ENCODE measurements around the gene USP44.

The USP44 gene

GRCh38 chr12:95551305-95551704 lies at the start of gene USP44:
Gene USP44, minus strand, starts transcription at chr12:95551476. Its CDS starts 17,220 bp downstream, at chr12:95534256.
- H3K4me1 ChIP-seq (ENCODE audit: control insufficient read depth, low read length) = peaks cover 7% of the 10 kb centered on the region
- no peaks in the 10 kb centered on the region for H3K27me3 ChIP-seq (ENCODE audit: control insufficient read depth, low read length)
- H3K36me3 ChIP-seq (ENCODE audit: control insufficient read depth, low read length) = no peaks in the 10 kb centered on the region
- H3K27ac ChIP-seq (ENCODE audit: low read depth, low read length) = no peak within 1 kb of the TSS
- no peaks in the 10 kb centered on the region for H3K9me2 ChIP-seq (replicated peaks; ENCODE audit: control insufficient read depth, low read length)
- H3K79me2 ChIP-seq (ENCODE audit: control insufficient read depth, low read length) = no peaks in the 10 kb centered on the region
- H4K20me1 ChIP-seq (ENCODE audit: control insufficient read depth, insufficient read depth, low read depth, low read length) = no peaks in the 10 kb centered on the region
- H3K9me3 ChIP-seq (ENCODE audit: control insufficient read depth, insufficient read depth, low read length) = peaks cover 11% of the 10 kb centered on the region; the same call in 1 of the 2 replicates
- H3K4me2 ChIP-seq (ENCODE audit: low read length) = no peak within 1 kb of the TSS
- H3F3A ChIP-seq (ENCODE audit: control insufficient read depth, insufficient read depth) = no peaks in the 10 kb centered on the region
- TF ChIP-seq CTCF (IDR thresholded peaks at IDR 0.05; ENCODE audit: low read depth, low read length, poor library complexity, severe bottlenecking) (no peak), EZH2phosphoT487 (IDR thresholded peaks at IDR 0.05; ENCODE audit: borderline replicate concordance, low read length) (no peak)
- no peak within 1 kb of the TSS for H3K4me3 ChIP-seq (ENCODE audit: low read length)

GRCh38 chr12:95600567-95600966 lies 49.3 kb upstream of the USP44 start:
- Histone ChIP-seq H4K20me1 (ENCODE audit: control insufficient read depth, insufficient read depth, low read depth, low read length) (no peaks in the 10 kb centered on the region), H3K36me3 (ENCODE audit: control insufficient read depth, low read length) (no peaks in the 10 kb centered on the region), H3K27me3 (ENCODE audit: control insufficient read depth, low read length) (peaks cover 14% of the 10 kb centered on the region; the same call in 1 of the 2 replicates), H3K4me1 (ENCODE audit: control insufficient read depth, low read length) (no peaks in the 10 kb centered on the region), H3K9me3 (ENCODE audit: control insufficient read depth, insufficient read depth, low read length) (no peaks in the 10 kb centered on the region), H3K27ac (ENCODE audit: low read depth, low read length) (no peak overlapping the region), H3F3A (ENCODE audit: control insufficient read depth, insufficient read depth) (no peaks in the 10 kb centered on the region), H3K4me3 (ENCODE audit: low read length) (no peak overlapping the region), H3K4me2 (ENCODE audit: low read length) (no peak overlapping the region), H3K79me2 (ENCODE audit: control insufficient read depth, low read length) (no peaks in the 10 kb centered on the region), H3K9me2 (replicated peaks; ENCODE audit: control insufficient read depth, low read length) (no peaks in the 10 kb centered on the region)
- no peak for TF ChIP-seq CTCF (IDR thresholded peaks at IDR 0.05; ENCODE audit: low read depth, low read length, poor library complexity, severe bottlenecking)
- no peak for TF ChIP-seq EZH2phosphoT487 (IDR thresholded peaks at IDR 0.05; ENCODE audit: borderline replicate concordance, low read length)

- Histone ChIP-seq H3K27me3 (ENCODE audit: control insufficient read depth, low read length) (peaks cover 14% of the 10 kb centered on the region; the same call in 1 of the 2 replicates), H3K4me1 (ENCODE audit: control insufficient read depth, low read length) (no peaks in the 10 kb centered on the region), H3K4me3 (ENCODE audit: low read length) (no peak overlapping the region), H3K9me2 (replicated peaks; ENCODE audit: control insufficient read depth, low read length) (no peaks in the 10 kb centered on the region), H3K36me3 (ENCODE audit: control insufficient read depth, low read length) (no peaks in the 10 kb centered on the region), H3K27ac (ENCODE audit: low read depth, low read length) (no peak overlapping the region), H4K20me1 (ENCODE audit: control insufficient read depth, insufficient read depth, low read depth, low read length) (no peaks in the 10 kb centered on the region), H3K79me2 (ENCODE audit: control insufficient read depth, low read length) (no peaks in the 10 kb centered on the region), H3K9me3 (ENCODE audit: control insufficient read depth, insufficient read depth, low read length) (no peaks in the 10 kb centered on the region), H3F3A (ENCODE audit: control insufficient read depth, insufficient read depth) (no peaks in the 10 kb centered on the region), H3K4me2 (ENCODE audit: low read length) (no peak overlapping the region)
- TF ChIP-seq EZH2phosphoT487 (IDR thresholded peaks at IDR 0.05; ENCODE audit: borderline replicate concordance, low read length) (no peak), CTCF (IDR thresholded peaks at IDR 0.05; ENCODE audit: low read depth, low read length, poor library complexity, severe bottlenecking) (no peak)
Measured at GRCh38 chr12:95599880-95600279, 48.6 kb upstream of the USP44 start.
